CD1c-positive myeloid dendritic cell (primary cell): Measurements from ENCODE around the gene PSME3IP1.
"Not testable (repeated sequence)": the region's sequence is repeated elsewhere in the genome, so short reads cannot be mapped to it uniquely, and the experiment has no call there.

Source experiments
- DNase-seq: peaks from one replicate; pipeline ENCODE4 v3.0.0-alpha.2; 2016; ENCODE audit errors: extremely low spot score

Gene PSME3IP1

GRCh38 chr16:57185945-57186871, at the start of gene PSME3IP1, which contains the start of gene RSPRY1:
TSS of gene PSME3IP1 (minus strand) at chr16:57186039. CDS start at chr16:57173854, 12,185 bp downstream.
TSS of gene RSPRY1 (plus strand) at chr16:57186329. CDS start at chr16:57204659, 18,330 bp downstream.
- DNase-seq = peak; percentile 100

GRCh38 chr16:57235128-57236021, 49.5 kb upstream of the PSME3IP1 start:
- peak; percentile 12 for DNase-seq

- DNase-seq = no peak
Measured at GRCh38 chr16:57234707-57235092, 48.9 kb upstream of the PSME3IP1 start.

GRCh38 chr16:57233944-57234706, 48.3 kb upstream of the PSME3IP1 start:
- DNase-seq = no peak

GRCh38 chr16:57231821-57232350, 46.0 kb upstream of the PSME3IP1 start:
- DNase-seq = no peak

- no peak for DNase-seq
Measured at GRCh38 chr16:57229079-57229478, 43.2 kb upstream of the PSME3IP1 start.

GRCh38 chr16:57226701-57227621, 41.1 kb upstream of the PSME3IP1 start:
- no peak for DNase-seq

- DNase-seq = no peak
Measured at GRCh38 chr16:57225978-57226377, 40.1 kb upstream of the PSME3IP1 start.

- no peak for DNase-seq
Measured at GRCh38 chr16:57224651-57225335, 39.0 kb upstream of the PSME3IP1 start.

GRCh38 chr16:57223057-57223456, 37.2 kb upstream of the PSME3IP1 start:
- DNase-seq = no peak

- DNase-seq = no peak
Measured at GRCh38 chr16:57216968-57217367, 31.1 kb upstream of the PSME3IP1 start.

- DNase-seq = no peak
Measured at GRCh38 chr16:57213462-57213861, 27.6 kb upstream of the PSME3IP1 start.

- DNase-seq = no peak
Measured at GRCh38 chr16:57209780-57210179, 23.9 kb upstream of the PSME3IP1 start.

GRCh38 chr16:57208926-57209325, 23.1 kb upstream of the PSME3IP1 start:
- no peak for DNase-seq

GRCh38 chr16:57204675-57205074, 18.8 kb upstream of the PSME3IP1 start:
- no peak for DNase-seq

GRCh38 chr16:57203451-57203850, 17.6 kb upstream of the PSME3IP1 start:
- DNase-seq = no peak

- DNase-seq = no peak
Measured at GRCh38 chr16:57202095-57202886, 16.5 kb upstream of the PSME3IP1 start.

- DNase-seq = not testable (repeated sequence)
Measured at GRCh38 chr16:57200926-57201325, 15.1 kb upstream of the PSME3IP1 start.

- DNase-seq = not testable (repeated sequence)
Measured at GRCh38 chr16:57200321-57200720, 14.5 kb upstream of the PSME3IP1 start.
